DND-41 (cell line): ENCODE results near the gene LTA.

Experiments
- CTCF ChIP-seq: IDR thresholded peaks from 2 replicates; pipeline ENCODE4 v1.5.1; 2012; ENCODE audit warnings: borderline replicate concordance, low read length, moderate library complexity, mild to moderate bottlenecking; ENCODE audit not compliant: poor library complexity, severe bottlenecking; ENCODE audit errors: extremely low read depth
- EZH2 ChIP-seq: IDR thresholded peaks from 3 replicates; pipeline ENCODE4 v1.6.1; 2012; ENCODE audit warnings: borderline replicate concordance, low read depth, mild to moderate bottlenecking, moderate library complexity, low read length, inconsistent platforms; ENCODE audit not compliant: severe bottlenecking

- TF ChIP-seq CTCF = no peak
- no peak for TF ChIP-seq EZH2
Measured at GRCh38 chr6:31578184-31579118, 6.4 kb downstream of the LTA start.
